Measurements from ENCODE around the gene ABTB2.

ABTB2 gene

DNA sequence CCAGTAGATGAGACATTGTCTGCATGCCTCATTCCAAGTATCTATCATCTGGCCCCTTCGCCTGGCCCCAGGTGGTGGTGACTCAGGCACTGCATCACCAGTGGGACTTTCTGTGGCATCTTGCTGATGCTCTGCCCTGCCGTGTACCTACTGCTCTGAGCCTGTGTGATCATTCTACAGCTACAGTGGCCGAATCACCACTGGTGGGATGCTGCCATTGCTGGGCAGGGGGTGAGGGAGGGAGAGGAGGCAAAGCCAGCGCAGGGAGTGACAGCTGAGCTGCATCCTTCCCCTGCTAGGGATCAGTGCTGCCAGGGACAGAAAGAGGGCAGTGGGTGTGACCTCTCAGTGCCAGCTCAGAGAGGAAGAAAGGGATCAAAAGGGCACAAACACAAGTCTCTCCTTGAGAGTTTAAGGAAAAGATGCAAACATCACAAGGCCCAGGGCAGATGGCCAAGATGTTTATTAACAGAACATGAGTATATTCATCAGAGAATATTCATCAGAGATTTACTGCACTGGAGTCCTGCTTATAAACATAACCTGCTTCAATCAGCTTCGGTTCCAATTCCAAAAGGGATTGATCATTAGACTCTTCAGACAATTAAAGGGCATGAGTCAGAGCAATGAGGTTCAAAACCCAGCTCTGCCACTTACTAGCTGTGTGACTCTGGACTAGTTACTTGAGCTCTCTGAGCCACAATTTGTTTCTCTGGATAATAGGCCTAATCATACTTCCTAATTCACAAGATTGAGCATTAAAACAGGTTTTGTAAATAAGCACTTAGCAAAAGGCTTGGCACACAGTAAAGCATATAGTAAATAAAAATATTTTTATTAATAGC lies 142.6 kb downstream of the ABTB2 start:
- no peak for DNase-seq (ENCODE audit: low spot score)
- no peak for TF ChIP-seq CTCF (IDR thresholded peaks at IDR 0.05; ENCODE audit: extremely low read depth, missing control alignments)

- TF ChIP-seq CTCF (IDR thresholded peaks at IDR 0.05; ENCODE audit: extremely low read depth, missing control alignments): no peak
- no peak for DNase-seq (ENCODE audit: low spot score)
Observed at GRCh38 chr11:34213366-34213765, 144.4 kb downstream of the ABTB2 start.

DNA sequence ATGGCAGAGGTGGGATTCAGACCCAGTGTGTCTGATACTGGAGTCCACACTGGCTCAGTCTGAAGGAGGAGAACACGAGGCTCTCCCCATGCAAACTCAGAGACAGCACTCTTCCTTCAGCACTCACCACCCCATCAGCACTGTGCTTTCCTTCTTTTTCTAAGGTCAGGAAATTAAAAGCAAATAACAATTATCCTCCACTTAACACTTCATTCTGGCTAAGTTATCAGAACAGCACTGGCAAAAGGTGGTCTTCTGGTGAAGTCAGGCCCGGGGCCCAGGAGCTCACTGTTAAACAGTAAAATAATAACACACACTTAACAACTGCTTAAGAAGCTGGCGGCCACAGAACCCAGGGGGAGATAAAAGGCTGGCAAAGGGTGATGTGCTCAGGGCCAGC lies 145.2 kb downstream of the ABTB2 start:
- no peak for TF ChIP-seq CTCF (IDR thresholded peaks at IDR 0.05; ENCODE audit: extremely low read depth, missing control alignments)
- DNase-seq (ENCODE audit: low spot score): no peak

DNA sequence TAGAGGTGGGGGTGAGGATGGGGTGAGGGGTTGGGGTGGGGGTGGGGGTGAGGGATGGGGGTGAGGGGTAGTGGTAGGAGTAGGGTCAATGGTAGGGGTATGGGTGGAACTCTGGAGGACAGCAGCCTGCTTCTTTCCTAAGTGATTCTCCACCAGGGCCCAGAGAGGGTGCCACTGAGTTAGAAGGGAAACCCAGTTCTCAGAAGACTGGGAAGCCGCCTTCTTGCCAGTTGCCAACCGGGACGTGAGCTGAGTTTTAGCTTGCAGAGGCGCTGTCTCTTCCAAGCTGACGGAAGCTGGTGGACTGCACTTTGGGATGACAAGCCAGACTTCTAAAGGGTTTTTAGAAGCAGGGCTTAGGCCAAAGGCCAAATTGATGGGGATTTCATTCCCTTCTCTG lies 148.0 kb downstream of the ABTB2 start:
- DNase-seq (ENCODE audit: low spot score): no peak
- no peak for TF ChIP-seq CTCF (IDR thresholded peaks at IDR 0.05; ENCODE audit: extremely low read depth, missing control alignments)

GRCh38 chr11:34208266-34209135 lies 149.3 kb downstream of the ABTB2 start:
- TF ChIP-seq CTCF (IDR thresholded peaks at IDR 0.05; ENCODE audit: extremely low read depth, missing control alignments): no peak
- DNase-seq (ENCODE audit: low spot score): no peak

- no peak for TF ChIP-seq CTCF (IDR thresholded peaks at IDR 0.05; ENCODE audit: extremely low read depth, missing control alignments)
- no peak for DNase-seq (ENCODE audit: low spot score)
Observed at GRCh38 chr11:34207487-34208180, 150.2 kb downstream of the ABTB2 start.

Data from GM20000 (cell line).